ENCODE data around the gene SLC16A7.

SLC16A7 gene

DNA sequence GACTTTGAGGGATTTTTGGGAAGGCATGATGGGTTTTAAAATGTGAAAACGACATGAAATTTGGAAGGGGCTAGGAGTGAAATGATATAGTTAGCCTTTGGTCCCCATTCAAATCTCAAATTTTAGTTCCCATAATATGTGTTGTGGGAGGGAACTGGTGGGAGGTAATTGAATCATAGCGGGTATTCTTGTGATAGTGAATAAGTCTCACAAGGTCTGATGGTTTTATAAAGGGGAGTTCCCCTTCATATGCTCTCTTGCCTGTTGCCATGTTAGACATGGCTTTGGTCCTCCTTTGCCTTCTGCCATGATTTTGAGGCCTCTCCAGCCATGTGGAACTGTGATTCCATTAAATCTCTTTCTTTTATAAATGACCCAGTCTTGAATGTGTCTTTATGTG, 72.8 kb downstream of the SLC16A7 start:
- DNase-seq (ENCODE audit: low spot score) = no peak

DNA sequence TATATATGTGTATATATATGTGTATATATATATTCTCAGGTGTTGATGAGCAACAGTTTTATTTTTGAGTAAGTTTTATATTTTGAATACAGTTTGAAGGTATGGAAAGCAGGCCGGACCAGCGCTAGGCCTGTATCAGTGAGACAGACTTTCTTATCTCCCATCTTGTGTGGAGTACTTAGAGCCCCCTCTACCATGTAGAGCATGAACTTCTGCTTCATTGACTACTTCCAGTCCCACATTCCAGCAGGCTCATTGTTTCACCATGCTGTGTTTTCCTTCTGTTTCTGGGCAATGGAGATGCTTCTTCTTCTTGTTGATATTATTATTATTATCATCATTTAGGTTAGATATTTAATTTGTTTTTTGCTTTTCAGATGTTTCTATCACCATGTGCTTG, 76.4 kb downstream of the SLC16A7 start:
- no peak for DNase-seq (ENCODE audit: low spot score)

DNA sequence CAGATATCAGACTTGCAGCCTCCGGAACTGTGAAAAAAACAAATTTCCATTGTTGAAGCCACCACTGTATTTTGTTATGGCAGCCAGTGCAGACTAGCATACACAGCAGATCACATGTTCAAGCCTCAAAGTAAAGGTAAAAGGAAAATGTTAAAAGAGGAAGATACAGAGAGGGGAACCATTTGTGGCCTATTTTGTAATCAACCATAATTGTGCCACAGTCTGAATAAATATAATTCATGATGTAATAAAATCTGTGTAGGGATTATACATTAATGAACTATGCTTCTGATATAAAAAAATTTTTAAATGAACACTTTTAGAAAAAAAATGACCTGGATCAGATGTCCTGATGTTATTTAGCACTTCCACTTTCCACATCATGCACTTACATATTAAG, 79.6 kb downstream of the SLC16A7 start:
- no peak for DNase-seq (ENCODE audit: low spot score)

DNA sequence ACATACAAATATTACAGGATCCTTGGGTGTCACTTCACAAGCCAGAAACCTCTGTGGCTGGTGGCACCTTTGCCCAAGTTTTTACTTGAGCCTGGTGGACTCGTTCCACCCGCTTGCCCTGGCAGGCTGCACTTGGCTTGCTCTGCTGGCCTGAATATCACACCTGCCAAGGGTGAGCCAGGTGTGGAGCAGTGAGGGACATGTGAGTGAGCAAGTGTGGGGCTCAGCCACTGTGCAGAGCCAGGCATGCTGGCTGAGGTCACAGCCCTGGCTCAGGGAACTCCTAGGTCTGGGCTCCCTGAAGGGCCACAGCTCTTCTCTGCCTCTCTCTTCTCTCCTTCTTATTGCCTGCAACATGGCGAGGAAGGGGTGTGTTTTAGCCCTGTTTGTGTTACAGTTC, 82.0 kb downstream of the SLC16A7 start:
- DNase-seq (ENCODE audit: low spot score) = no peak

DNA sequence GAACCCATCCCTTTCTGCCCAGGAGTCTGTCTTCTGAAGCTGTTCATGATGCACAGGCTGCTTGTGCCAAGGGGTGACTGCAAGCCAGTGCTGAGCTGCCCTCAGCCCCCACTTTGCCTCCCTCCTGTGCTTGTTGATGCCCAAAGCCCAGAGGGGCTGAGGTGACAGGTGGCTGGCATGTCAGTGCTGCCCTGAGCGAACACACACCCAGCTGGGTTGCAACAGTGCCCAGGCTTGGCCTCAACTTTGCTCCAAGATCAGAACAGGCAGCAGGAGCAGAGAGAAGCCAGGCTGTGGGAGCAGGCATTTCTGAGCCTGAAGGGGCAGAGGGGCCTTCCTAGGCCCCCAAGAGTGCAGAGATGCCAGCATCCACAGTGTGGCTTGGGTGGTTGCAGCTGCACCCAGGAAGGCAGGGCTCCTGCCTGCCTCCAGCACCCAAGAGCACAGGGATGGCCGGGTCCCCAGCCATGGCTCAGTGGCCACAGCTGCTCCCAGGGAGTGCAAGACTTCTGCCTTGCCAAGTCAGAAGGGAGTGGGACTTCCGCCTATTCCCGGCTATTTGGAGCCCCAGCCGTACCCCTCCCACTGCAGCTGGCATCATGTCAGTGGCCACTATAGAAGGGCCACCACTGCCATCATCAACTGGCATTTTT, 83.1 kb downstream of the SLC16A7 start:
- DNase-seq (ENCODE audit: low spot score) = no peak

DNA sequence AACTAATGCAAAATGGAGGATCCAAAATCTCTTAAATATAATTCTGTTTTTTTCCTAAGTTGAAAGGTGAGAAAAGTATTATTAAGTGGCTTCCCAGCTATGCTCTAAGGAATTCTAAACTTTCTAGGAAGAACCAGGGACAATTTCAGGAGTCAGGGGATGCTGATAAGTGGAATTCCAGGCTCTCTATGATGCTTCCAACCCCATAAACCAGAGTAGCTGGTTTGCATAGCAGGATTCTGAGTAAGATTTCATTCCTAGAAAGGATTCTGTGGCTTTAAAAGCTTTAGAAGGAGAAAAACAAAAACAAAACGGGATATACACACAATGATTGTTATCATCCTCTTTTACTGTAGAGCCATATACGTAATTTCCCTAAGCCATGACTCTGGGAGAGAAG, 93.9 kb downstream of the SLC16A7 start:
- no peak for DNase-seq (ENCODE audit: low spot score)

DNA sequence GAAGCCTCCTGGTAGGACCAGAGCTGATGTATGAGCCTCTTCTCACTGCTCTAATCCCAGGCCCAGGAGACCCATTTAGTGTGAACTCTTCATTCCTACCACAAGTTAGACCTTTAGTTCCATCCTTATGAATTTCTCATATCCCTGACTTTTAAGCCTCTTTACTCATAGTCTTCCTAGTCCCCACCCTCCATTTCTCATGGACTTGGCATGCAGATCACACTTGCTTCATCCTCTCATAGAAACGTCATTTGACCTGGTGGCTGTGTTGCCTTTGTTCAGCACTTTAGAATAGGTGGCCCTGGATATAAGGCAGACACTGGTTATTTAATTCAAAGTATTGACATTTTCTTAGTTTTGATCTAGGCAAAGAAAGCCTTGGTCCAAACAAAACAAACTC, 99.5 kb downstream of the SLC16A7 start:
- peak; percentile 6 for DNase-seq (ENCODE audit: low spot score)

DNA sequence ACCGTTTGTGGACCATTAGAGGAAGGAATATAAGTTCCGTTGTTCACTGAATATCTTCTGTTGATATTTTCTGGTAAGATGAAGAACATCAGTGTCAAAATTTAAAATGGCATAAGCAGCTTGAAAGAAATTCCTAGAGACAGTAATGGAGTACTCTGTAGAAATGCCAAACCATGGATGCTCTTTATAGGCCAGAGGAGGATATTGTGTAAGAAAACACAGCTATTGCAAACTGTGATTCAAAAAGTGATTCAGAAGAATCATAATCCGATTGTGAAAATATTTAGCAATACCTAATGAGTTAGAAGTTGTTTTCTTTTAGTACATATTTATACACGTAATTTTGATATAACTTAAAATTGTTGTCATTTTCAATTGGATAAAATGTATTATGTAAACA, 102.8 kb downstream of the SLC16A7 start:
- peak; percentile 37 for DNase-seq (ENCODE audit: low spot score)

DNA sequence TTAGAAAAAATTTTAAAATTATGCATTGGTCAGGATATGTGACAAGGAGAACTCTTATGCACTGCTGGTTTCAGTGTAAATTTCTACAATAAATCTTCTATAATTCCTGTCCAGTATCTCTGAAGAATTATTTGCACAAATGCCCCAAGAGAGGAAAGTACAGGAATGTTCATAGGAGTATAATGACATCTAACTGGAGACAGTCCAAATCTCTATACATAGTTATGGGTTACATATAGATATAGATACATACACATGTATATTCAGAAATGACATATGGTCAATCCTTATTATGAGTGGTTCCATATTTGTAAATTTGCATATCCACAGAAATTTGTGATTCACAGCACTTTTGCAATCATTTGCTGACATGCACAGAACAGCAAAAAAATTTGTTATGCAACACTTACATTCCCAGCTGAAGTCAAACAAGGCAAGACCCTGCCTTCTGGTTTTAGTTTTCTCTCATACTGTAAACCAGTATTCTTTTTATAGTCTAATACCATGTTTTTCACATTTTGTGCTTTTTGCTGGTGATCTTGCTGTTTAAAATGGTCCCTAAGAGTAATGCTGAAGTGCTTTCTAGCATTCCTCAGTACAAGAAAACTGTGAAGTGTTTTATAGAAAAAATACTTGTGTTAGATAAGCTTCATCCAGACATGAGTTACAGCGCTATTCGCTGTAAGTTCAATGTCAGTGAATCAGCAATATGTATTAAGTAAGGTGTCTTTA, 103.8 kb downstream of the SLC16A7 start:
- DNase-seq (ENCODE audit: low spot score) = peak; percentile 43

DNA sequence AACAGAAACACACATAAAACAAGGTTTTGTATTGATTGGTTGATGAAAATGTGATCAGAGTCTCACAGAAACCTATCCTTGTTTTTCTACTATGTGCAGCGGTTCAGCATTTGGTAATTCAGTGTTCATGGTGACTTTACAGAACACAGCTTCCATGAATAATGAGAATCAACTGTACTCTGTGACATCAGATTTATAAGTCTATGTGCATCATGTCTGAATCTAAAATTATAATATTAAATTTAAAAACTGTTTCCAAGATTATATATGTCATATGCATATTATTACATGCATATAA, 104.3 kb downstream of the SLC16A7 start:
- no peak for DNase-seq (ENCODE audit: low spot score)

DNA sequence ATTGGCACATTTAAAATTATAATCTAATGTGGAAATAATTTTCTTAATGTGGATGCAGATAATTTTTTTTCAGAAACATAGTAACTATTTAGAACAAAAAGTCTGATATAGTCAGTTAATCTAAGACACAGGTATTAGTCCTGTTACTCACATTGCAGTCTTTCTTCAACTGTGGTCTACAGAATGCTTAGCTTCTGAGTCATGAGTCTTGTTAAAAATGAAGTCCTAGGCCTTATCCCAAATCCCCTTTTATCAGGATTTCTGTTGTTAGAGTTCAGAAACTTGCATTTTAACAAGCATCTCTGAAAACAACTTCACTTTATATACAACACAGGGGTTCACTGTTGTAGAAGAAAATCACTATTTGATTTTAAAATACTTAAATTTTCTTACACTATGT, 112.2 kb downstream of the SLC16A7 start:
- peak; percentile 49 for DNase-seq (ENCODE audit: low spot score)

DNA sequence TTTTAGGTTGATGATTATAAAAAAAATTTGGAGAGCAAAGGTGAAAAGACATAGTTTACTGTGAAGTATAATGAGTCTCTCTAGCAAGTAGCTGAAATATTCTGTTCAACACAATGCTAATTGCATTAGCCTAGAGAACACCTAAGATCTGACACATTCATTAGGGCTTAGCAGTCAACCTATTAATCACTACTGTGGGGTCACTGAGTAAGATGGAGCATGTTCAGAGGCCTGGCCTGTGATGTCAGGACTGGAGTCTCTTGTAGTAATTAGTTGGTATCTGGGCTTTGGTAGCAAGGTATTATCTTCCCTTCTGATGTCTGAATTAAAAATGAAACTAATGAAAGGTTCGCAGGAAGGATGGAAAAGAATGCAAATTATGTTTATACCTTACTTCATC, 112.7 kb downstream of the SLC16A7 start:
- DNase-seq (ENCODE audit: low spot score) = no peak

DNA sequence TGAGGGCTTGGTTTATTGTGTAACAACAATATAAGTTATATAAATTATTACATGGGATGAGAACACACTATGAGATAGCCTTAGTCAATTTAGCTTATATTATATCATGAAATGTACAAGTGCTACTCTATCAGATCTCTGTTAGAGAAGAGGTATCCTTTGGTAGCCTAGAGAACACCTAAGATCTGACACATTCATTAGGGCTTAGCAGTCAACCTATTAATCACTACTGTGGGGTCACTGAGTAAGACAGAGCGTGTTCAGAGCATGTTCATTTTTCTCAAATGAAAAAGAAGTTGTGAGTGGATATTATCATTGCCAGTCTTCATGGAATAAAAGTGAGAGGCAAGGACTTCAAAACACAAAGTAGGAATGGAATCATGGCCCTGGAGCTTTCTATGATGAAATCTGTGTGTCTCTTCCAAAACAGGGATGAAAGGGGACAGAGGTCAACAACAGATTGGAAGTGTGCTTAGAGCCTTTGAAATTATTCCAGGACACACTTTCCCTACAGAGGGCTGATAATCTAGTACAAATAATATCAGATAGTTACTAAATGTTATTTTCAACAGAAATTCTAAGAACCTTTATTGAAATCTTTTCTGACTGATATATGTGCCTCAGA, 114.3 kb downstream of the SLC16A7 start:
- no peak for DNase-seq (ENCODE audit: low spot score)

DNA sequence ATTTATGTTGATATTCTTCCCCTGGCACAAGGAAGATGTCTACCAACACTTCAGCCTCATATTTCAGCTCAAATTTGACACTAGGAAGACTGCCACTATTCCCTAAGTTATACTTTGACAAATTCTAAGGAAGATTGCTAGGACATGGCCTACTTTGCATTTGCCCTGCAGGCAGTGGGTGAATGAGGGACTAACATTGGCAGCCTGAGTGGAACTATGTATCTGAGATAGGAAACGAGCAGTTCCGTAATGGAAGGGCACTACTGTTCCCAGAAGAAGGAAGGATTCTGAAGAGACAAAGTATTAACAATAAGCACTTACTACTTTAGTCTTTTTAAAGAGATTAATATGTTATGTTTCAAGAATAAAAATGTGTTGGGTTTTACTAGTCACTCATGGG, 115.1 kb downstream of the SLC16A7 start:
- DNase-seq (ENCODE audit: low spot score) = no peak

DNA sequence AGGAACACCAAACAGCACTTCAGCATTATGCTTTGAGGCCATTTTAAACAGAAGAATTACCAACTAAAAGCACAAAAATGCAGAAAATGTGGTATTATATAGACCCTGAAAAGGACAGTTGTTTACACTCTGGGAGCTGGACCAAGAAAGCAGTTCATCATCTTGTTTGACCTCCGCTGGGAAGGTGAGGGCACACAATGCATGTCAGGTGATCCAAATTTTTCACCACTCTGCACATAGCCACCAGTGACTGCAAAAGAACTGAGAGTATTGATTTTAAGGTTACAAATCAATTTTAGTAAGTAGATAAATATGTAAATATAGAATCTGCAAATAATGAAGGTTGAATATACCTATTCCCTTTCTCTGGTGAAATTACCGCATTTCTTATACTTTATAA, 119.6 kb downstream of the SLC16A7 start:
- no peak for DNase-seq (ENCODE audit: low spot score)

DNA sequence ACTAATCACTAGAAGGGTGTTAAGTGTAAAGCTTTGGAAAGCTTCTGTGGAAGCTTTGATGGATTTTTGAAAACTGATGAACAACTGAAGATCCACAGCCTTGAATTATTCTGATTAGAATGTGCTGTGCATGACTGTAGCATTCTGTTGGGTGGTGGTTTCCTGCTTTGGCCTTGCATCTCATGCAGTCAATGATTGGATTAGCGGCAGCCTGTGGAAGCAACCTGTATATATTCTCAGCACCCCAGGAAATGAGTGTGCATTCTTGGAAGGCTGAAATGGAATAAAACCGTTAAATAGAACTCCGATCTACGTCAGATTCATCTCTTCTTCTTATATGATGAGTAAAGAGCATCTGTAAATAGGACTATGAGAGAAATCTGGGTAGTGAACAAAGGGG, 120.2 kb downstream of the SLC16A7 start:
- DNase-seq (ENCODE audit: low spot score) = no peak

DNA sequence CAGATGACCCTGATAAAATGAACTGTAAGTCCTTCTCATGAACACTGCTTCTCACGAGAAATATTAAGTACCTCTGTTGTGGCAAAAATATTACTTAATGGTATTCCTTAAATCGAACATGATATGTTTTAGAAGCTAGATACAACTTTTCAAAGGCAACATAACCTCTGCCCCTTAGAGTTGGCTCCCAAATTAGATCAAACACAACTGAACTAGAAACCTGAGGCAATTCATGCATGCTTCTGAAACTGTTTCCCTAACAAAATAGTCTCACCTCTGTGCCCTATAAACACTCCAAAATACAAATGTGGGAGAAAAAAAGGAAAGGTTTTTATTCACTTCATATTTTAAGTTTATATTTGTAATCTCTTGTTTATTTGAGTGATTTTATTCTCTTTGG, 121.6 kb downstream of the SLC16A7 start:
- no peak for DNase-seq (ENCODE audit: low spot score)

DNA sequence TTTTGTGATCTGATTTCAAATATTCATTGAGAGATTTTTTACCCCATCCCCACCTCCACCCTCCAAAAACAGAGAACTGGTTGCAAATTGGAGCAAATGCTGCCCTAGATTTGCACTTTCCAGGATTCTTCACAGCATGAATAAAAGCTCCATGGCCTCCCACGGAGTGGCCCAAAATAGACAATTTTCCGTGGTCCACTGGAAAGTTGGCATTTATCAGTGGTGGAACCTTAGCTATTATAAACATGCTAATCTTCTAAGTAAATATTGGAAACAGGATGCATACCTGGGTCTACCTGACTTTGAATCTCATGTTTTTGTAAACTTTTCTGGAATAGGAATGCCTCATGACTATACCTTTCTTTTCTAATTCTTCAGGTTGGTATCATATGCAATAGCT, 123.9 kb downstream of the SLC16A7 start:
- no peak for DNase-seq (ENCODE audit: low spot score)

DNA sequence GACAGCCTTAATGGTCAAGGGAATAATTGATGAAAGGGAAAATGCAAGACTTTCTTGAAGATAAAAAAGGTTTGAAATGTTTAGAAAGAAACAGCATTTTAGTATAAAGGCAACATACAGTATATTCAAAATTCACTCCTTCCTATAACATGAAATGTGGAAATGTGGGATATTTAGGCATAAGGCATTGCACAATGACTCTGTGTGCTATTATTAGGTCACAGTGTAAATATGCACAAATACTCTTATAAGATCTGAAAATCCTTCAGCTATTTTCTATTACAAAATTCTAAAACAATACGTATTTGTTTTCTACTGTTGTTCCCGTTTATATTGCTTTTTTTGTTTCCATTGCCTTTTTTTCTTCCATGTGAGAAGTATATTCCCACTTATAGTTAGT, 127.7 kb downstream of the SLC16A7 start:
- no peak for DNase-seq (ENCODE audit: low spot score)

DNA sequence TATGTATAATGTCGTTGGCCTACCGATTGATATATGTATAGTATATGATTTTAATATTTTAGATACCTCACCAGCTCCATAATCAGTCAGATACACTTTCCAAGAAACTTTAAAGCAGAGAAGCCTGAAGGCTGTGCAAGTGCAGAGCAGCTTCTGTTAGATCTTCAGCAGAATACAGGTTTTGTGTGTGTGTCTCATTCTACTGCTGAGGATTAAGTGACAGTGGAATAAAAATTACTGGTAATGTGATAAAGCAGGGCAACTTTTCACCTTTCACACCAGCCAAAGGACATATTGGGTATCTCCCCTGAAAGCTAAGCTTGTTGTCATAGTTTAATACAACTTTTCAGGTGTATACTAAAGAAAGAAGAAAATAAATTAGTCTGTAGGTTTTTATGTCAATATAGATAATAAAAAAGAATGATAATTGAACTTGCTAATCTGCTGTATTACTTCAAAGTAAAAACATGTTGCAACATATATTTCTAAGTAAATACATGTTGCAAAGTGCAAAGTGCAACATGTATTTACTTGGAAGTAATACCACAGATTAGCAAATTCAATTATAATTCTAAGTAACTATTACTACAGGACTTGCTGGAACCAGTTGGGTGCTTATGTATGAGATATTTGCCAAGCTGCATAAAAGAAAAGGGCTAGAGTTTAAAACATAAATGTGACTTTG, 128.3 kb downstream of the SLC16A7 start:
- DNase-seq (ENCODE audit: low spot score) = no peak

DNA sequence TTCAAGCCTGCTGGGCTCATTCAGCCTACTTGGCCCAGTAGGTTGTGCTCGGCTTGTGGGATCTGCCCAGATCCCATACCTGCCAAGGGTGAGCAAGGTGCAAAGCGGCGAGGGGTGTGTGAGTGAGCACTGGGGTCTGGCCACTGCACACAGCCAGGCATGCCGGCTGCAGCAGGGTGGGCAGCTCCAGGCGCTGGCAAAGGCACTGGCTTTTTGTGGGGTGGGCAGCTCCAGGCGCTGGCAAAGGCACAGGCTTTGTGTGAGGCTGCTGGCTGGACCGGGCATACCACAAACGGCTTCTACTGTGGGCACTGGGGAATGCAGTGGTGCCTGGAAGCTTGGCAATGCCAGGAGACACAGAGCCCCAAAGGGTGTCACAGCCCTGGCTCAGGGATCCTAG, 137.4 kb downstream of the SLC16A7 start:
- DNase-seq (ENCODE audit: low spot score) = no peak

DNA sequence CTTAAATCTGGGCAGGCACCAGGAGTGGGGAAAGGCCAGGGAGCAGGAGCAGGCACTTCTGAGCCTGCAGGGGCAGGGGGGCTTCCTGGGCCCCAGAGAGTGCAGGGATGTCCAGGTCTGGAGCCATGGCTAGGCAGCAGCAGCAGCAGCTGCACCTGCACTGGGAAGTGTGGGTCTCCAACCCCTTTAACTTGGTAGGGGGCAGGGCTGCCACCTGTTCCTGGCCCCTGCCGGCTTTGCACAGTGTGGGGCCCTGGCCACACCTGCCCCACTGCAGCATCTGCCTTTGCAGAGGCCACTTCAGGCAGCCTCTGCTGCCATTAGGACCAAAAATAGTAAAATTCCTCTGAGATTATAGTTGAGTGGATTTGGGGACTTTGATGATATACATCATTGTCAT, 138.5 kb downstream of the SLC16A7 start:
- DNase-seq (ENCODE audit: low spot score) = no peak

DNA sequence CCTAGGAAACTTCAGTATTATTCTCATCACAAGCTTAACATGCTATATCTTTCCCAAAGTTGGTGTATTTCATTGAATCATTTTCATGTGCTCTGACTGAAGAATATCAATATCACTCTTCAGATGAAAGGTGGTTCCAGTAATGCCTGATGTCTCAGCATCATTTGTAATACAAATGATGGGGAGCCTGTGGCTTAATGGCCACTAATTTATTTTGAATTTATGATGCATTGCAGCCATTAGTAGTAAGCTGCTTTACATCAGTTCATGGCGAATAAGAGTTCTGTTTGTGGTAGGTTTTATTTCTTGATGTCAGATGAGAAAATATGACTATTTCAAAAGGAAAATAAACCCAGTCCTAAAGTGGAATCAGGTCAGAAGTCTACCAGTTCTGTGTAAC, 139.4 kb downstream of the SLC16A7 start:
- no peak for DNase-seq (ENCODE audit: low spot score)
